ENCODE measurements around the gene RGL4.

Gene RGL4

GRCh38 chr22:23744485-23744884, 53.7 kb downstream of the RGL4 start:
- DNase-seq, result no peak

- no peak for DNase-seq
Observed at GRCh38 chr22:23745791-23746190, 55.0 kb downstream of the RGL4 start.

All from right forelimb (tissue), 1 donor.